B cell (primary cell): Measurements from ENCODE around the gene STX1B. TPM values are rescaled to one million over a fixed set of nuclear protein-coding genes. Genes with fewer than 3 reads are reported as not detected.

Source experiments
- ATAC-seq: fragments of 200-7000 bp; cut with Tn5 transposase; one replicate; pipeline ENCODE4 v1.10.0; 2021; ENCODE audit warnings: low read depth, mild to moderate bottlenecking, moderate number of reproducible peaks, moderate library complexity
- CTCF ChIA-PET: fragments of 350-600 bp; sonication (Branson Sonifier 250); formaldehyde crosslinking; loops from one replicate; lab custom pipeline; 2021; ENCODE audit warnings: antibody characterized with exemption, inconsistent platforms; lab: Charles Lee
- POLR2A ChIA-PET: fragments of 350-600 bp; sonication (Branson Sonifier 250); formaldehyde crosslinking; loops from one replicate; lab custom pipeline; 2021; ENCODE audit warnings: antibody characterized with exemption; lab: Charles Lee
- DNase-seq: peaks from one replicate; pipeline ENCODE4 v3.0.0; 2013
- H2AFZ ChIP-seq: 2 replicates; pipeline ENCODE4 v1.6.1; 2012; ENCODE audit warnings: mild to moderate bottlenecking, low read depth, low read length; ENCODE audit not compliant: insufficient read depth, poor library complexity, severe bottlenecking
- H3K27ac ChIP-seq, 2 donors: 1 replicate in 1 of 2; 2 replicates in 1 of 2; pipeline ENCODE4 v1.5.1; 2012 to 2013; ENCODE audit warnings: low read length in 2 of 2, mild to moderate bottlenecking in 2 of 2, moderate library complexity in 1 of 2
- H3K27me3 ChIP-seq, 4 experiments: fragments of 200-600 bp in 1 of 4; sonication (generic) in 1 of 4; replicated peaks in 1 of 4; 1 replicate in 2 of 4; 2 replicates in 2 of 4; pipeline versions ENCODE4 v1.6.1 to v1.7.0; 2013 to 2016; ENCODE audit warnings: low read length in 3 of 4, mild to moderate bottlenecking in 2 of 4, mixed read lengths in 1 of 4, moderate library complexity in 1 of 4; ENCODE audit not compliant: insufficient read depth in 4 of 4, control insufficient read depth in 3 of 4; ENCODE audit errors: control extremely low read depth in 1 of 4
- H3K36me3 ChIP-seq, 2 experiments: replicated peaks in 1 of 2; 1 replicate in 1 of 2; 2 replicates in 1 of 2; pipeline versions ENCODE4 v1.6.1 to v1.7.1; 2013; ENCODE audit warnings: low read length in 1 of 2; ENCODE audit not compliant: insufficient read depth in 2 of 2, control insufficient read depth in 1 of 2; ENCODE audit errors: control extremely low read depth in 1 of 2, extremely low read depth in 1 of 2
- H3K4me1 ChIP-seq, 2 donors: fragments of 200-600 bp in 1 of 2; sonication (generic) in 1 of 2; 1 replicate in 1 of 2; 2 replicates in 1 of 2; pipeline versions ENCODE4 v1.5.1 to v1.6.1; 2013 to 2017; ENCODE audit warnings: low read length in 2 of 2; ENCODE audit not compliant: control insufficient read depth in 2 of 2, insufficient read depth in 2 of 2
- H3K4me2 ChIP-seq: replicated peaks from 2 replicates; pipeline ENCODE3; 2012; ENCODE audit warnings: mild to moderate bottlenecking, low read depth, low read length; ENCODE audit not compliant: poor library complexity, severe bottlenecking
- H3K4me3 ChIP-seq, 5 experiments: fragments of 200-600 bp in 1 of 5; sonication (generic) in 1 of 5; 1 replicate in 3 of 5; 2 replicates in 2 of 5; pipeline versions ENCODE4 v1.5.1 to v1.7.0; 2011 to 2016; ENCODE audit warnings: low read length in 4 of 5, mild to moderate bottlenecking in 4 of 5, low read depth in 2 of 5, control low read depth in 1 of 5, moderate library complexity in 1 of 5; ENCODE audit not compliant: insufficient read depth in 1 of 5; ENCODE audit errors: control extremely low read depth in 1 of 5, extremely low read depth in 1 of 5
- H3K79me2 ChIP-seq: fragments of 200-600 bp; sonication (generic); one replicate; pipeline ENCODE4 v1.6.0; 2016; ENCODE audit warnings: low read length; ENCODE audit not compliant: control insufficient read depth, insufficient read depth
- H3K9ac ChIP-seq: fragments of 200-600 bp; sonication (generic); 2 replicates; pipeline ENCODE4 v1.6.1; 2017; ENCODE audit warnings: mild to moderate bottlenecking, low read length, moderate library complexity
- H3K9me3 ChIP-seq, 3 donors: one replicate each; pipeline versions ENCODE4 v1.6.1 to v1.7.1; 2013; ENCODE audit warnings: low read length in 2 of 3; ENCODE audit not compliant: control insufficient read depth in 2 of 3, insufficient read depth in 1 of 3; ENCODE audit errors: control extremely low read depth in 1 of 3
- H4K20me1 ChIP-seq: 2 replicates; pipeline ENCODE4 v1.6.0; 2012; ENCODE audit warnings: mild to moderate bottlenecking, low read length; ENCODE audit not compliant: insufficient read depth, control insufficient read depth, poor library complexity, severe bottlenecking
- H3K27ac Mint-ChIP-seq: one replicate; pipeline ENCODE4 v1.8.0; 2021; ENCODE audit warnings: mixed read lengths
- H3K27me3 Mint-ChIP-seq: one replicate; pipeline ENCODE4 v1.8.0; 2021; ENCODE audit warnings: mixed read lengths
- H3K4me1 Mint-ChIP-seq: one replicate; pipeline ENCODE4 v1.8.0; 2021; ENCODE audit warnings: mixed read lengths
- H3K4me3 Mint-ChIP-seq: one replicate; pipeline ENCODE4 v1.8.0; 2021; ENCODE audit warnings: mixed read lengths
- H3K9me3 Mint-ChIP-seq: one replicate; pipeline ENCODE4 v1.8.0; 2022; ENCODE audit warnings: mixed read lengths; ENCODE audit not compliant: insufficient read depth
- EZH2 ChIP-seq: IDR thresholded peaks from 2 replicates; pipeline ENCODE4 v1.6.1; 2012; ENCODE audit warnings: borderline replicate concordance, low read depth, mild to moderate bottlenecking, moderate library complexity, low read length; ENCODE audit not compliant: insufficient read depth, poor library complexity, severe bottlenecking
- WGBS: methylation state at CpG from one replicate; pipeline ENCODE4 v1.1.5; 2013; ENCODE audit warnings: missing lambda C conversion rate; ENCODE audit not compliant: insufficient coverage; 5-methylcytosine and 5-hydroxymethylcytosine counted together
- intact Hi-C: fragments of 100-400 bp; cut with micrococcal nuclease; formaldehyde crosslinking; loops from one replicate; pipeline ENCODE4 v1.10.0; 2022
- polyA plus RNA-seq: library from polyadenylated mRNA; depleted of rRNA; stranded (reverse); fragments of >200 nt; gene quantifications from 2 replicates; pipeline ENCODE4 v1.2.3, GENCODE V29; 2012
- total RNA-seq, 2 donors: library from RNA; stranded (reverse); fragments of 120-200 nt in 1 of 2; gene quantifications; 1 replicate in 1 of 2; 2 replicates in 1 of 2; pipeline versions ENCODE4 v1.2.3 to v1.2.4, GENCODE V29; 2013 to 2022
- TF ChIP-seq, protein P1 (sequence below): fragments of 200-600 bp; IDR thresholded peaks from one replicate; pipeline ENCODE4 v1.8.0; 2022; ENCODE audit warnings: antibody characterized with exemption, mild to moderate bottlenecking

The STX1B gene
- total and polyA plus RNA-seq, 2 donors (not counting 1 experiment from before 2014, with no cell fraction given), result 2.1 to 2.2 TPM

DNA sequence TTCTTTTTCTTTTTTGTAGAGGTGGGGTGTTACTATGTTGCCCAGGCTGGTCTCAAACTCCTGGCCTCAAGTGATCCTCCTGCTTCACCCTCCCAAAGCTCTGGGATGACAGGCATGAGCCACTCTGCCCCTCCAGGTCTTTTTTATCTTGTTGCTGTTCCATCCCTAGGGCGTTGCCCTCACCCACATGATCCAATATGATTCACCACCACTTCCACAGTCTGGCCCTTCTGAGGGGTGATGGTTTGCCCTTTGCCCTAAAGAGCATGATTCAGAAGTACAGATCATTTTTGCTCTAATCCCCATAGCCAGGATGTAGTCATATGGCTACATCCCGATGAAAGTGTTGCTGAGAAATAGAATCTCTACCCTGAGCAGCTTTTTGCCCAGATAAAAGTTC is 41.7 kb upstream of the STX1B start:
- Histone ChIP-seq H3K4me1 (peaks cover 0 to 5% of the 10 kb centered on the region in 2 donors), H3K27me3 (no peaks in the 10 kb centered on the region), H2AFZ (no peak overlapping the region), H3K4me2 (no peak overlapping the region), H4K20me1 (no peaks in the 10 kb centered on the region), H3K9me3 (no peaks in the 10 kb centered on the region), H3K79me2 (no peaks in the 10 kb centered on the region), H3K27ac (no peak overlapping the region), H3K4me3 (no peak overlapping the region), H3K36me3 (no peaks in the 10 kb centered on the region), H3K9ac (no peak overlapping the region)
- TF ChIP-seq, protein P1, sequence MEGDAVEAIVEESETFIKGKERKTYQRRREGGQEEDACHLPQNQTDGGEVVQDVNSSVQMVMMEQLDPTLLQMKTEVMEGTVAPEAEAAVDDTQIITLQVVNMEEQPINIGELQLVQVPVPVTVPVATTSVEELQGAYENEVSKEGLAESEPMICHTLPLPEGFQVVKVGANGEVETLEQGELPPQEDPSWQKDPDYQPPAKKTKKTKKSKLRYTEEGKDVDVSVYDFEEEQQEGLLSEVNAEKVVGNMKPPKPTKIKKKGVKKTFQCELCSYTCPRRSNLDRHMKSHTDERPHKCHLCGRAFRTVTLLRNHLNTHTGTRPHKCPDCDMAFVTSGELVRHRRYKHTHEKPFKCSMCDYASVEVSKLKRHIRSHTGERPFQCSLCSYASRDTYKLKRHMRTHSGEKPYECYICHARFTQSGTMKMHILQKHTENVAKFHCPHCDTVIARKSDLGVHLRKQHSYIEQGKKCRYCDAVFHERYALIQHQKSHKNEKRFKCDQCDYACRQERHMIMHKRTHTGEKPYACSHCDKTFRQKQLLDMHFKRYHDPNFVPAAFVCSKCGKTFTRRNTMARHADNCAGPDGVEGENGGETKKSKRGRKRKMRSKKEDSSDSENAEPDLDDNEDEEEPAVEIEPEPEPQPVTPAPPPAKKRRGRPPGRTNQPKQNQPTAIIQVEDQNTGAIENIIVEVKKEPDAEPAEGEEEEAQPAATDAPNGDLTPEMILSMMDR, result no peak
- no peak for TF ChIP-seq EZH2
- H3K27ac Mint-ChIP-seq, result no peak overlapping the region
- intact Hi-C loops, result no loop called here
- ATAC-seq, result no peak
- no peak for DNase-seq
- CTCF ChIA-PET, result no interaction called here
- H3K27me3 Mint-ChIP-seq, result no peaks in the 10 kb centered on the region
- WGBS, result no CpG with 5 or more reads among the region's 2 CpGs
- POLR2A ChIA-PET, result no interaction called here
- H3K4me1 Mint-ChIP-seq, result peaks cover 2% of the 10 kb centered on the region
- no peak overlapping the region for H3K4me3 Mint-ChIP-seq
- no peaks in the 10 kb centered on the region for H3K9me3 Mint-ChIP-seq

DNA sequence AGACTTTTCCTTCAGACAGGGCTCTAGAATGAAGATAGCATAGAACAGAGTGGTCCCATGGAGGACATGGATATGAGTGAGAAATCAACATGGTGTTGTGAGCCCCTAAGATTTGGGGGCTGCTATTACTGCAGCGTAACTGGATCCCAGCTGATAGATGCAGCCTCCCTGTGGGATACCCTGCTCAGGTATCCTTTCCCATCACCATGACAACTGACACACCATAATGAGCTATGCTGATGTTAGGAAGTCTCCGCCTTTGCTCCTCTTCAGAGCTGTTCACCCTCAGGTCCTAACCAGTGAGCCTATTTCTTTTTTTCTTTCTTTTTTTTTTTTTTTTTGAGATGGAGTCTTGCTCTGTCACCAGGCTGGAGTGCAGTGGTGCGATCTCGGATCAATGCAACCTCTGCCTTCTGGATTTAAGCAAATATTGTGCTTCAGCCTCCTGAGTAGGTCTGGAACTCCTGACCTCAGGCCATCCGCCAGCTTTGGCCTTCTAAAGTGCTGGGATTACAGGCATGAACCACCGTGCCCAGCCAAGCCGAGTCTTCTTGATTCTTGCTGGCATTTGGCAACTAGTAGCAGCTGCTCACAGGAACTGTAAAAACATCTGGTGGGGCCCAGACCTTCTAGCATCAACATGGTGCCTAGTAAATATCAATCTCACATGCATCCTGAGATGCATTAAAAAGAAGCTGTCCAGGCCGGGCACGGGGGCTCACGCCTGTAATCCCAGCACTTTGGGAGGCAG is 40.0 kb upstream of the STX1B start:
- 95% methylated on average over 8 of the region's 10 CpGs for WGBS
- no peaks in the 10 kb centered on the region for H3K9me3 Mint-ChIP-seq
- H3K36me3 ChIP-seq, result no peaks in the 10 kb centered on the region

More for the DNA sequence above, 40.0 kb upstream of the STX1B start:
- TF ChIP-seq, protein P1, result no peak
- no peak for TF ChIP-seq EZH2
- Histone ChIP-seq H3K4me2 (no peak overlapping the region), H3K4me1 (peaks cover 0 to 5% of the 10 kb centered on the region in 2 donors), H3K4me3 (no peak overlapping the region), H3K79me2 (no peaks in the 10 kb centered on the region), H4K20me1 (no peaks in the 10 kb centered on the region), H3K27me3 (no peaks in the 10 kb centered on the region), H3K27ac (no peak overlapping the region), H2AFZ (no peak overlapping the region), H3K9me3 (no peaks in the 10 kb centered on the region), H3K9ac (no peak overlapping the region)
- Mint-ChIP-seq H3K4me3 (no peak overlapping the region), H3K4me1 (peaks cover 2% of the 10 kb centered on the region), H3K27me3 (no peaks in the 10 kb centered on the region), H3K27ac (no peak overlapping the region)
- CTCF ChIA-PET, result no interaction called here
- intact Hi-C loops, result no loop called here
- no peak for DNase-seq
- POLR2A ChIA-PET, result no interaction called here
- ATAC-seq, result no peak
